Suppressor macrophage (primary cell): ENCODE results near the gene RUNX3.

Experiments
- DNase-seq, 4 experiments: peaks; one replicate each; pipeline ENCODE4 v3.0.0-alpha.2; 2020 to 2022

RUNX3 gene

DNA sequence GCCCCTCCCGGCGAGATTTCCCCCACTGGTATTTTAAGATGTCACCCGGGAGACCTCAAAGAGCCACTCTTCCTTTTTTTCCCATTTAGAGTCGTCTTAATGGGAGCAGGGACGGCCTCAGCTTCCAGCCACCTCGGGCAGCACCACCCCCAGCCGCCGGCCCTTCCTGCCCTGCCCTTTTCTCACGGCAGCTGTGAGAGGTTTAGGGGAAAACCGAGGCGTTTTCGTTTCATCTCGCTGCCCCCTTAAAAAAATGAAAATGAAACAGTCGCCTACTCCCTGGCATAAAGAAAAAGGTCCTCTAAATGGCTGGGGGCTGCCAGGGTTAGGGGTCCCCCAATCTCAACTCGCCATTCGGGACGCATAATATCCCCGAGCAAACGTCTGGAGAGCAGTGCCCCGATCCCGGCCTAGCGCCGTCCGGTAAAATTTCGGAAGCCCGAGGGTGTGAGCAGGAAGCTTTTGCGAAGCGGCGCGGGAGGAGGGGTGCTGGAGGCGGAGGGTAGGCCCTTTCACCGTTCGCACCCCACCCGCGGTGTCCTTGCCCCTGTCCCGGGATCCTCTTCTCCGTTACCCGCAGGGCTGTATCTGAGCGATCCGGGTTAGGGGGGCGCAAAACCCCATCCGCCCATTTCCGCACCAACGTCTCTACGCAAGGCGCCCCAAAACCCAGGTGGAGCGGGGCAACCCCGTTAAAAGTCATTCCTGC lies 1.2 kb downstream of the RUNX3 start:
- peak; percentile 65 to 83 (median 72) for DNase-seq

DNA sequence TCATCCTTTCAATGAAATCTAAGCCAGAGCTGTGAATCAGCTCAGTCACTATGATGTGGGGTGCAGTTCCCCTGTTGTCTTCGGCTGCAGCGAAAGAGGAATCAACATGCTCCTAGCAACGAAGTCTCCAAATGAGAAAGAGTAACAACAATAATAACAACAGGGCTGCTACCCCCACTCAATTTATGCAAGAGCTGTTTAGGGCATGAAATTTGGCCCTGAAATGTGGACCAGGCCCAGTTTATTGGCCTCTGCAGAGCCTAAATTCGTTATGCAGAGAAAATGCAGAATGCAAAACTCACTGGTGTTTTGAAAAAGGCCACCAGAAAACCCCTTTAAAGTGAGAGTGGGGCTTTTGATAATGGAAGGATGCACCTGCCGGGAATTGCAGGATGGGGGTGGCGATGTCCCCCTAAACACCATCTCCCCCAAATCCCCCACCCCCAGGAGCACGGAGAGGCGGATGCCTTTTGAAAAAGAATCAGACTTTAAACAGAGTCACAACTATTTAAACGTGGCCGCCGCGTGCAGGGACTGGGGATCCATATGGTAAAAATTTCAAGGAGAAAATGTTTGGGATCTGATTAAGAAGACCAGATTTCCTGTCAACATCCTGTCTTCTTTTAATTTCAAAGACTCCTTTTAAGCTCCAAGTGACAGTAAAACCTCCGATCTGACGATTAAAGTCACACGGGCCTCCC lies 1.9 kb downstream of the RUNX3 start:
- DNase-seq = peak; percentile 72 to 90 (median 80)

DNA sequence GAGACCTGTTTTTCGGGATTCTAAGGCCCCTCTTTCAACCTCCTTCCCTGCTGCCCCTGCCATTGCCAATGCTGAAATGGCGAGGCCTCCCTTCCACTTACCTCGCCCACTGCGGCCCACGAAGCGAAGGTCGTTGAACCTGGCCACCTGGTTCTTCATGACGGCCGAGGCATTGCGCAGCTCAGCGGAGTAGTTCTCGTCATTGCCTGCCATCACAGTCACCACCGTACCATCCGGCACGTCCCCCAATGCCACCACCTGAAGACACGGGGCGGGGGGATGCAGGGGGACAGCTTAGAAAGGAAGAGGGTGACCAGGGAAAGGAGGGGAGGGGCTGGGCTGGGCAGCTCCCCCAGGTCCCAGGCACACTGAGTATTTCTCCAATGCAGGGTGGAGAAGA lies 2.6 kb downstream of the RUNX3 start:
- DNase-seq = no peak

DNA sequence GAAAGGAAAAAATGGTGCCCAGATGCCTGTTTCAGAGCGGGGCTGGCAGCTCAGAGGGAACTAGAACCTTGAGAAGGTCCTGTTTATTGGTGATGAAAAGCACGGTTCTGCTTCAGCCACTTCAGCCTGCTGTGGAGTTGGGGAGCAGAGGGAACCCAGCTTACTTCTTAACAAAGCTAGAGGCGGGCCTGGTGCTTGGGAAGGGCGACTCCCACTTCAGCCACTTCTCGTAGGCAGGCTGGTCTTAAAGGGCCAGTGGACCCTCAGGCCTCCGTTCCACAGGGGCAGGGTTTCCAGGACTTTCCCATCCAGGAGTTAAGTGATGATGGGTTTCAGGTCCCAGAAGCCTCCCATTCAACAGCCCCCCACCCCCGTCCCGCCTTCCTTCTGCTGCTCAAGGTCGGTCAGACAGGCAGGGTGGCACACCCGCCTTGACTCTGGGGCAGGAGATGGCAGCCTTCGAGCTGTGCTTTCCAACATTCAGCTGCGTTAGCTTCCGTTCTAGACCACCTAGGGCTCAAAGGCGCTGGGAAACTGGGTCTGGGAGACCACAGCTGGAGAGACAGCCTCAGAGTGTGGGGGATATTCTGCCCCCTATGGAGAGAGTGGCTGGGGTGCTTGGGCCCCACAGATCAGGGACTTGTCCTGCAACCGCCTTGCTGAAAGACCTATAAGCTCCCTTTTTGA lies 3.4 kb downstream of the RUNX3 start:
- DNase-seq = peak; percentile 47 to 68 (median 62)

DNA sequence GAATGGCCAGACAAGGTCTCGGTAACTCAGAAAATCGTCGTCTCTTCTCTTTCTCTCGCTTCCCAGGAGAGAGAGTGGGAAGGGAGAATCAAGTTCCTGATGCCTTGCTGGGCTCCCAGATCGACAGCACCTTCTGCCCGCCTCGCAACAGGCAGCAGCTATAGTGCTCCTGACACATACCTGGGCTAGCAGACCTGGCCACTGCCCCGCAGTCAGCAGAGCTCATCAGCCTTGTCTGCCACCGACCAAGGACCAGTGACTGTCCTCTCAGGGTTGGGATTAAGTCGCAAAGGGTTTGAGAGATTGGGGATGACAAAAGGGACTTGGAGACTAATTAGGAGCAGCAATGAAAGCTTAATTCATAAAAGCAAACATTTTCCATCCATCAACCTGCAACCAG lies 4.1 kb downstream of the RUNX3 start:
- no peak for DNase-seq

DNA sequence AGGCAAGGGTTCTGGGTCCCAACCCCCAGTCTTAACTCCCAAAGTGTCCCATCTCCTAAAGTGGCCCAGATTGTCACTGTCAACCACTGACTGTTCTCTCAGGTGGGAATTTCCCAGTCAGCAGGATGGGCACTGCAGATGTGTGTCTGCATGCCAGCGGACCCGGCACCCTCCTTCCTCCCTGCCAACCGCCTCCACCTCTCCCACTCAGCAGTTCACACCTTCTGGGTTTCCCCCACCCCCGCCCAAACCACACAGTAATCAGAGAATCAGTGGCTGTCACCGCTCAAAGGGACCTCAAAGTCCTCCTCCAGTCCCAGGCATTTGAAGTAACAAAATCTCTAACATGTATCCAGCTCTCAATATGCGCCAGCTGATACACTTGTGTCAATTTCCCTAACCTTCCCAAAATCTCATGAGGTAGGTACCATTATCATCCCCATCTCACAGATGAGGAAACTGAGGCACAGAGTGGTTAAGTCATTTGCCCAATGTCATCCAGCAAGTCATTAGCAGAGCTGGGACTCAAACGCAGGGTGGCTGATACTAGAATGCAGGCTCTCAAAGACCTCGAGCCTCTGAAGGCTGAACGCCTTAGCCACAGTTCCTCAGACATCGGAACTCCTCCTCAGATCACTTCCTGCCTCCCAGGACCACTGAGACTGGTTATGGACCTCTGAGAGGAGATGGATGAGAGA lies 4.8 kb downstream of the RUNX3 start:
- DNase-seq = no peak

DNA sequence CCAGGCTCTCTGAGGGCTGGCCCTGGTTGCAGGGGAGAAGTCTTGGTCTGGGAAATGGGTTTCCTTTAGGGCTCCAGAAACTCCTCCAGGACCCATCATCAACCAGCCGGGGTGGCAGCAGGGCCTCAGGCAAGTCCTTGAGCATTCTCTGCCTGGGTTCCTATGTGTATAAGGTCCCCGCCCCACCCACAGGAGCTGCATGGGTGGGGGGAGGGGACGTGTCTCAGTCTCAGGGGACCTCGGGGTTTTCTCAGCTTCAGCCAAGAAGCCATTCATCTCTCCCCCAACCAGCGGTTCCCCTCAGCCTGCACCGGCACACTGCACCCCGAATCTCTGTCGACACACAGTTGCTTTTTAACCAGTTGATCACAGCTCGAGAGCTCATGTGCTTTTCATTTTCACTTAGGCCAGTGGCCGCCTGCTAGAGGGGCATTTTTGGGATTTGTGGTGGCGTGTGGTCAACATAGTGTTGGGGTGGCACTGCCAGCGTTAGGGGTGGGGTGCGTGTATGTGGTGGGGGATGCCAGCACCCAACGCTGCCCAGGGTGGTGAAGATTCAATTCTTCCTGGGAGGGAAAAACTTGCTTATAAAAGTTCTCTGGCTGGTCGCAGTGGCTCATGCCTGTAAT lies 6.5 kb downstream of the RUNX3 start:
- no peak for DNase-seq

DNA sequence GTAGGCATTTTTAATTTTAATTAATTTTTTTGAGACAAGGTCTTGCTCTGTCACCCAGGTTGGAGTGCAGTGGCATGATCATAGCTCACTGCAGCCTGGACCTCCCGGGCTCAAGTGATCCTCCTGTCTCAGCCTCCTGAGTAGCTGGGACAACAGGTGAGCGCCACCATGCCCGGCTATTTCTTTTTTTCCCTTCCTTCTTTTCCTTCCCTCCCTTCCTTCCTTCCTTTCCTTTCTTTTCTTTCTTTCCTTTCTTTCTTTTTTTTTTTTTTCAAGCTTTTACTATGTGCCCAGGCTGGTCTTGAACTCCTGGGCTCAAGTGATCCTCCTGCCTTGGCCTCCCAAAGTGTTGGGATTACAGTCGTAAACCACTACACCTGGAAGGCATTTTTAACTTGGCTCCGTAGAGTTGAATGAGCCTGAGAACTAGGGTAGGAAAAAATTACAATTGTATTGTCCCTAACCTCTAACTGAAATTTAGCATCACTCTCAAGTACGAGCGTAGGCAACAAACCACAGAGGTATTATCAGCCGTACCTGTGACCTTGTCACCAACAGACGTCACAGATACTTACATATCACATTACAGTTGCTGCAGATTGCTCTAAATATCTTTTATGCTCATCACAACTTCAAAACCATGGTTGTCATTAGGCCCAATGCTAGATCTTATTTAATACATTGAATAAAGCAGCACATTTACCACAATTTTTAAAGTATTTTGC lies 8.0 kb downstream of the RUNX3 start:
- no peak for DNase-seq

DNA sequence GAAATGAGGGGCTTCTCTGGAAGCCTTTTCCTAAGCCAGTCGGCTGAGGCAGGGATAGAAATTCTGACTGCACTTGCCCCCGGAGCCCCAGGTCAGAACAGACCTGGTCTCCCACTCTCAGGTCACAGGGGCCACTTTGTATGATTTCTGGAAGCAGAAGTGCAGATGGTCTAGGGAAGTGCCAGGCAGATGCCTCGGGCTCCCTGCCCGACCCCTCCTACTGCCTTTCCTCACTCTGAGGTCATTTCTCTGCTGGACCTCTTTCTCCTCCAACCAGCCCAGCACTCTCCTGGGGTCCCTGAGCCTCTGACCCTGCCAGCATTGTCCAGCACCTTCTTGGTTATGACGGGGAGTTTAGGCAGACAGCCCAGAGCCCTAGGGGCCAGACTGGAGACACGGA lies 8.7 kb downstream of the RUNX3 start:
- peak; percentile 34 to 66 (median 55) for DNase-seq

DNA sequence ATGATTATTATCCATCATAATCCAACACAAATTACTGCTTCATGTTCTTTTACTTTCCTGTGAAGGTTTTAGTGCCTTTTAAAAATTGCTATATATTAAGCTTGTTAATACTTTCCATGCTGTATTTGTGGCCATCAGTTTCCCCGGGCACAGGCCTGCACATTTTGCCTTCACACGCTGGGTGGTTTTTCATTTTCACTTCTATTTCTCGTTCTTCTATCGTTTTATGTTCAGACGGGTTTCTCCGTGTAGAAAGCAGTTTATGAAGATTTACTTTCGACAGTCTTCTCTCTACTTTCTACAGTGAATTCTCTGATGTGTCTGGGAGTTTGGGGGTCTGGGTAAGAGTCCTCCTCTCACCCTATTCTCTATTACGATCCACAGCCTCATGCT lies 9.5 kb downstream of the RUNX3 start:
- DNase-seq = no peak

DNA sequence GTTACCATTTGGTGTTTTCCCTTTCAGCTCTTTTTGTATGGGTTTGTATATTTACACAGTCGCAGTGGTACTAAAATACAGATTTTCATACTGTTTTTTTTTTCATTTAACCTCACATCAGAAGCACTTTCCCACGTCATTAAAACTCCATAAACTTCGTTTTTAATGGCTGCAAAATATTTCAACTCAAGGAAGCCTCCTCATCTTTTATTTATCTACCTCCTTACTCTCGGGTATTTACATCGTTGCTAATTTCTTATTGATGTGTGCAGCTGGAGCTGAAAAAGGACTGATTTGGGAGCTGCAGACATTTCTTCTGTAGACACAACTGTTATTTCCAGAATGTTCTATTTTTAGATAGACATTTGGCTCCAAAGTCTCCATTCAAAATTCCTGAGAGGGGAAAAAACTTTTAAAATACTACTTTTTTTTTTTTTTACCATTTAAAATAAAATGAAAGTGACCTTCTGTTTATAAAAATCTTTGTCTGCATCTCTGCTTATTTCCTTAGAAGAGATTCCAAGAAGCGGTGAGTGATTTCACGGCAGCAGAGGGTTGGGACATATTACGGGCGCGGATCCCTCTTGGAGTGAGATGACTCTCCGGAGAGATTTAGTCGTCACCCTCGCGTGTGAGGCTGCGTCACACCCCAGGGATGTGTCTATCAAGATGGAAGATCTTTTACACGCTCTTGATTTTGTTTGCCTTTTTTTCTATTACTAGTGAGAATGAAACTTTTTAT lies 10.1 kb downstream of the RUNX3 start:
- no peak for DNase-seq

DNA sequence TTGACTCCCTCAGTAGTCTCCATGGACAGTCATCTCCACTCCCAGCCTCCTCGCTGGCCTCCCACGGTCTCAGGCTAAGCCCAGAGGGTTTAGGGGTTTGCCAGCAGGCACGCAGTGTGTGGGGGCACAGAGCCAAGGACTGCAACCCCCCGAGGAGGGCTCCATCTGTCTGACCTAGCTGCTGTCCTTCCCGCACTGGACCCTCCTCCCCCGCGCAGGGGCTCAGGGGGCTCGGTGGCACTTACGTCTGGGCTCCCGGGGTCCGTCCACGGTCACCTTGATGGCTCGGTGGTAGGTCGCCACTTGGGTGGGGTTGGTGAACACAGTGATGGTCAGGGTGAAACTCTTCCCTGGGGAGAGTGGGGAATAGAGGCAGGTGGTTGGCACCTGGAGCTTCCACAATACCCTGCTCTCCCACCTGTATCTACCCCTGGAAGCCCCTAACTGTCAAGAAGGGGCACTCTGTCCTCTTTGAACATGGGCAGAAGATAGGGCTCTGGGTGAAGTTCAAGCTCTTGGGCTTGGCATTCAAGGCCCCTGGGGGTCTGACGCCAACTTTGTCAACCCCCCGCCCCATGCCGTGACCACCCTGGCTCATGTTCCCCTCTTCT lies 11.0 kb downstream of the RUNX3 start:
- DNase-seq = no peak

DNA sequence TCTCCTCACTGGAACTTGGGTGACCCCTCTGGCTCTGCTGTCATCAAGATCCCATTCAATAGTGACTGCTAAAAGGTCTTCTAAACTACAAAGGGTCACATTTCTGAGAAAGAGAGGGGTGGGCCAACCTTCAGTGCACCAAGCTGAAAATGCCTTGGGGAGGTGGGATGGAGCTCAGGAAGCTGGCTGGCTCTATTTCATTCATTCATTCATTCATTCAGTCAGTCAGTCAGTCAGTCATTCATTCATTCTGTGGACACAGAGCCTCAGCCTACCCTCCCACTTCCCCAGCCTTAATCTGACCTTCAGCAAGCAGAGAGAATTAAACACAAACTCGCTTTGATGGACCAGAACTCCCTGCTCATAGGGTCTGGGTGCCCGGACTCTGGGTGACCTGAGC lies 11.7 kb downstream of the RUNX3 start:
- DNase-seq = no peak

DNA sequence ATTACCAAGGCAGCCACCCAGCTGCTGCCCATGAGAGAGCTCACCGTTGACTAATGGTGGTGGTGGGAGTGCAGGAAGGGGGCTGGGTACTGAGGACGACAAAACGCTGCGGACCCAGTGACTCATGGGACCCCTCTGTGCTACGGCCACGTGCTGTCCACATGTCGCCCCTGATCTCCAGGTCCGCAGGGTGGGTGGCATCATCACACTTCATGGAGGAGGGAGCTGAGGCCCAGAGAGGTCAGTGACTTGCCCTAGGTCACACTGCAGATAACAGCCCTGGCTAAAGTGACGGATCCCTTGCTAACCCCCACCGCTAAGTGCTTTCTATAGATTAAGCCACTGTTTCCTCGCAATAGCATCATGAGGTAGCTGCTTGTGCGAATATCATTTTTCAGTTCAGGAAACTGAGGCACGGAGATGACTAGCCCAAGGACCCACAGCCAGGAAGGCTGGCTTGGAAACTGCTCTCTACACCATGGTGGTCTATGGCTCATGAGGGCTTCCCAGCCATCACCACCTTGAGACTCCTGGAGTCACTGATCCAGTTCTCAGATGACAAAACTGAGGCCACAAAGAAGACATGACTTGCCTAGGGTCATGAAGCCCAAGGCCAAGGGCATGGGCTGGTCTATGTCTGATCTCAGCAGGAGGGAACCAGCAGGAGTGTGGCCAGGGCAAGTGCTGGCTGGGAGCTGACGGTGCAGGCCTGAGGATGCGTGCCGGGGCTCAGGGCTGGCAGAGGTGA lies 12.6 kb downstream of the RUNX3 start:
- DNase-seq = no peak

DNA sequence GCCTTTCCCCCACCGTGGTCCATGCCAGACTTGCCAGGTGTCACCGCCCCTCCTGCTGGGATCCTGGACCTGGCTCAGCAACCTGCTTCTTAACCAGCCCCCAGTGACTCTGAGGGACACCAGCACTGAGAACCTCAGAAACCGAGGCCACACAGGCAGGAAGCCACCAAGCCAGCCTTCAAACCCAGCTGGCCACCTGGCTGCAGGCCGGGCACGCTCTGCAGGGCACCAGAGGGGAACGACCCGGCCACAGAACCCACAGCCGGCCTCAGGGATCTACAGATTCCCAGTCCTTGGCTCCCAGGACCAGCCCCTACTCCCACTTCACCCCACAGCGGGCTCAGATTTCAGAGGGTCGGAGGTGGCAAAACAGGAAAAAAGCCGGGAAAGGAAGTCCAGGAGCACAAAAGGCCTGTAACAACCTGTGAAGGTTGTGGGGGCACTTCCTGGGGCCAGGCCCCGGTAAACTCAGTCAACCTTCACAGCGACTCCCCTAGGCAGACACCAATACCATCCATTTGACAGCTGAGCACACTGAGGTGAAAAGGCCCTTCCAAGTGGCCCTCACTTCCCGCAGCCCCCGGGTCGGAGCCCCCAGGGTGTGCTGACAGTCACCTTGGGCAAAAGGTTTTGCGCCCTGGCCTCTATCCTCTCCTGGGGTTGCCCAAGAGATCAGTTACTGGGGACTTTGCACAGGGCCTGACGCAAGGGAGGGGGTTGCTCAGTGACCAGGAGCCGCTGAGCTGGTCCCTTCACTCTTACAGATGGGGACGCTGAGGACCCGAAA lies 14.1 kb downstream of the RUNX3 start:
- DNase-seq = no peak

DNA sequence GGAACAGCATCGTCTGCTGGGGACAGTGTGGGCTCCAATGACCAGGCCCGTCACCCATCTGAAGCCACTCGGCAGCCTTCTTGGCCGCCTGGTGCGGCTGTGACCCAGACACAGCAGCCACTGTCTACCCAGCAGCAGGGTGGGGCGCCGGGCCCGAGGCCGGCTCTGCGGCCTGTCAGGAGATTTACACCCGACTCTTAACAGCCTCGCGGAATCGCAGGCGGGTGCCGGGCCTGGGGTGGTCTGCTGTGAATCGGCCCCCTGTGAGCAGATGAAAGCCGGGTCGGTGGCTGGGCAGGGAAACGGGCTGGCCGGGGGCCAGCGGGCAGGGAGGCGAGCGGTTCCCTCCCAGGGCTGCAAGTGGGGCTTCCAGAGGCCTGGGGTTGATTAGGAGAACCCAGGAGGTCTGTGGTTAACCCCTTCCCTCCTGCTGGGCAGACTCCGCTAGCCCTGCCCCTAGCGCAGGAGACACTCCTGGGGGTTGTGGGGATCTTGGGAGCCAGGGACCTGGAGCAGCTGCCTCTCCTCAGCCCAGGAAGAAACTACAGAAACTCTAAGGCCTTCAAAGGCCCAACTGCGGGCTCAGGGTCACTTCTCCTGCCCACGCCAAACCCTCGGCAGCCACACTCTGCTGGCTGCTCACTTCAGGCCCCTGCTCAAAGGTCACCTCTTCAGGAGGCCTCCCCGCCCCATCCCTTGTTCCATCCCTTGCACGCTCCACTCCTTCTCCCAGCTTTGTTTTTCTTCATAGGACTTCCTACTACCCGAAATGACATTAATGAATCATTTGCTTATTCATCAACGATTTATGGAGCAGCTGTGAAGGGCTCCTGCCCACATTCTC lies 15.6 kb downstream of the RUNX3 start:
- DNase-seq = no peak

DNA sequence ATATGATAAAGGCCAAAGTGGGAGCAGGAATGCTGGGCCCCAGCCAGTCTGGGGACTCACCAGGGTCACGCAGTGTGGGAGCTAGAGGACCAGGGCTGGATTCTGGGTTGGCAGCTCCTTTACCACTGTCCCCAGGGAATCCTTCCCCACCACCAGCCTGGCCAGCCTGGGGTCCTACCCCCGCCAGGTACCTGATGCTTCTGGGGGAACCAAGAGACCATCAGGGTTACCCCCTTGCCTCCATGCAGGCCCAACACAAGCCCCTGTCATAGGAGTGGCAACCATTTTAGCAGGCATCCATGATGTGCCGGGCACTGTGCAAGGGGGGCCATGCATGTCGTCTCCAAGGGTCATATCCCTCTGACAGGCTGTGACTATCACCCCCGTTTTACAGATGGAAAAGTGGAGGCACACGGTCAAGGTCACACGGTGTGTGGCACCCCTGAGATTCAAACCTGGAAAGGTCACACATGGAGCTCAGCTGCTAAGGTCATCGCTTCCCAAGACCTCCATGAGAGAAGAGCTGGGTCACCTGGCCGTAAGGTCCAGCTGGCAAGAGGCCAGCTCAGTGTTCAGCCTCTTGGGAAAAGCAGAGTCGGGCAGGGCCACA lies 16.4 kb downstream of the RUNX3 start:
- DNase-seq = no peak

DNA sequence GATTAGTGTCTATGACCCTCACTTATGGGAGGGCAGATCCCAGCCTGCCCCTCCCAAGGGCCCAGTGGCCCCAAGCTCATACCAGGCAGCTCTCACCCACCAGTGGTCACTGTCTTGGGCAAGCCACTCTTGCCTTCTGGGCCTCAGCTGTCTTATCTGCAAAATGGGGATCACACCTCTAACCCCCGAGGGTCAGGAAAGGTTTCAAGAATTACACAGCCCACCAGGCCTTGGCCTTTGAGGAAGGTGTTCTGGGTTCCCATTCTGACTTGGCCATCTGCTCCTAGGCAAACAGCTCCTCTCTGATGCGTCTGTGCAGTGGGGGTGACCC lies 16.8 kb downstream of the RUNX3 start:
- DNase-seq = no peak
